GM19023 (cell line): ENCODE data around the gene CIROP.

Experiments
- ATAC-seq: cut with Tn5 transposase; IDR thresholded peaks from one replicate; pipeline ENCODE4 v1.9.1; 2021; ENCODE audit warnings: mild to moderate bottlenecking, moderate library complexity; ENCODE audit not compliant: unreplicated experiment

Gene CIROP

DNA sequence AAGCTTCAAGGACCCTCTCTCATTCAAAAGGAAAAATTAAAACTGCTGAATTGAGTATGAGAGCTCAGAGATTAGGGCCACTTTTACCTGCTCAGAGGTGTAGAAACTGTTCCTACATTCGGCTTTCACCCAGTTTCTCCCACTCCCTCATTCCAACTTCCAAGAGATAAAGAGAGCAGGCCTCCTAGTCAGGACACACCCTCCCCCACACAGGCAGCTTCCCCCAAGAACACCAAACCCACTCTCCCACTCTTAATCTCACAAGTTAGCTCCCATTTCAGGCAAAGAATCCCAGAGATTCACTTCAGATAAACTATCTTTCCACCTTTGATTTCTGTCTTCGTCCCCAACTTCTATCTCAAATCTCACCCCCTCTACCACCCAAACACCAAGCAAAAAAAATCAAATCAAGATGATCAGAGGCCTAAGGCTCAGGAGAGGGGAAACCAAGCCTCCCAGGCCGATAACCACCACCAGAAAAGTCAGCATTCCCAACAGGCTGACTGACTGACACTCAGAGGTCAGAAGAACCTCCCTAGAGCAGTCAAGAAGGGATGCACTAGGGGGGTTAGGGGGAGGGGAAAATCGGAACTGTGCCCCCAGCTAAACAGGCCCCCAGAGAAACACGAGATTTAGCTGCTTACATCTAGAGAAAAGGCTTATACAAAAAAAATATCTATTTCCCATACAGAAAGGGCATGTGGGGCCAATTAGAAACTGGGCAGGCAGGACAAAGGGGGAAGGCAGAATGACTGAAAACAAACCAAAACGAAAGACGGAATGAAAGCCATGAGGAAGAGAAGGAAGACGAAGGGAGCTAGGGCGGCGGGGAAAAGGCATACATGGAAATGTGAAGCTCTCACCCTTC lies 34.3 kb downstream of the CIROP start:
- no peak for ATAC-seq

DNA sequence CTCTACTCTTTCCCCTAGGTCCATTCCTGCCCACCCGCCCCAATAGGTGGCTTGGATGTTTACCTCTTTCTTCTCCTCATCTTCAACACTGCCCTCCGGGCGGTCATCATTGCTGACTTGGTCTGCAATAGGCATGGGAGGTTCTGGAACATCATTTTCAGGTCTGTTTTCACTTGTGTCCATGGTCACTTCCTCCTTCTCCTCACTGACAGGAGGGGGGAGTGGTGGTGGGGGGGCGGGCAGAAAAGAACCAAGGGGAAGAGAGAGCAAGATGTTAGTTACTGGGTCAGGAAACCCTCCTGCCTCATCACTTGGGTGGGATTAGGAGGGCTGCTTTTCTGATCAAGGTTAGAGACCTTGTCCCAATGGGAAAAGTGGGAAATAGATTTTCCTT lies 35.4 kb downstream of the CIROP start:
- no peak for ATAC-seq

DNA sequence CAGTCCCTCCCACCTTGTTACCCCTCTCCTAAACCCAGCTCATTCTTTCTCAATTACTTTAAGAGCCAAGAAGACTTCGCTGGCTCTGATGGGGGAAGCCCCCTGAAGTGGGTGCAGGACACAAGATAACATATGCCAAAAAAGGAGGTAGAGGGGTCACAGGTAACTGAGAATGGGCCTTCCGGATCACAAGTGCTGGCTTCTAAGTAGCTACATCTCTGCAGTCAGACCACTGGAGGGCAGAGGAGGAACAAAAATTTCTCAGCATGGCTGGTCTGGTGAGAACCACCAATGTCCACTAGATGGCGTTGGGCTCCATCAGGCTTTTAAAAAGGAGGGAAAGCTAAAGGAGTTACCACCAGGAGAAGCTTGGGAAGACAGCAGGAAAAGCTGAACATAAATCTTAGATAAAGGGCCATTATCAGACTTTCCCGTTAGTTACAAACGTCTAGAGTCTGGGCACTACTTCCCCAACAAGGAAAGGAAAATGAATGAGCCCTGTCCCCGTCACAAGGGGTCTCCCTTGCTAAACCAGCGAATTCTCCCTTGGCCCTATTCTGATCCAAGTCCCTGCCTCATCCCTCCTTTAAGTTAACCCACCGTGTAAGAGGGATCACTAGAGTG lies 35.9 kb downstream of the CIROP start:
- peak; percentile 66 for ATAC-seq

DNA sequence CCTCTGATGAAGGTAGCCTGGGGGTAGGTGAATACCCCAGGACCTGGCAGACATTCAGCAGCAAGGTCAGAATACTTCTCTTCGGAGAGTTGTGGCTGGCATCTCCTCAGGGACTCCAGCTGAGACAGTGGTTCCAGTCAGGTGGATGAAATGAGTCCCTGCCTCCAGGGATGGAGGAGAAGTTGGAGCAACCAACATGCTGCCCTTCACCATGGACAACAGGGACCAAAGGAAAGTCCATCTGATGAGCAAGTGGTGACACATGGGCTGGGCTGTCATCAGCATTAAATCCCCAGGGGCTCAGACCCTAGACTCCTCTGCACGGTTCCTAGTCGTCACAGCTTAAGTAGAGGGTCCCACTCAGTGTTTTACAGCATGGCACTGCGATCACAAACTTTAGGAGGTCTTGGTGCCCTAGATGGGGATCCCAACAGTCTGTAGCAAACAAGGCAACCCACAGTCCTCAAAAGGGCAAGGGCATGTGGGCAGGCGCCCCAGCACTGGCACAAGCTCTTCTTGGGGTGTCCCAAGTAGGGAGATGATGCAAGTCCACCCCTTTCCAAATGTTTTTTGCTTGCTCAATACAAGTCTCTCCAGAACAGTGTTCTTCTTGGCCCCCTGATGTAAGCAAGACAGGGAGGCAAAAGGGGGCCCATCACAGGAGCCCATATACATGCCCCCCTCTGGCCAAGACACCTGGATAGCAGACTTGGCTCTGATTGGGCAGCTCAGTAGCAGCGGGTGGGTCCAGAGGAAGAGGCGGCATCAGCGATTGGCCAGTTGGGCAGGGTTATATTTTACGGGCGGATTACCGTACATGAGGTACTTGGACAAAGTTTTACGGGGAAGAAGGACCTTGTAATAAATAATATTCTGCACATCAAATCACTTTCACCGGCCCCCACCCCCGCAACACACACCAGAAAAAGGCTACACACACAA lies 36.7 kb downstream of the CIROP start:
- no peak for ATAC-seq

DNA sequence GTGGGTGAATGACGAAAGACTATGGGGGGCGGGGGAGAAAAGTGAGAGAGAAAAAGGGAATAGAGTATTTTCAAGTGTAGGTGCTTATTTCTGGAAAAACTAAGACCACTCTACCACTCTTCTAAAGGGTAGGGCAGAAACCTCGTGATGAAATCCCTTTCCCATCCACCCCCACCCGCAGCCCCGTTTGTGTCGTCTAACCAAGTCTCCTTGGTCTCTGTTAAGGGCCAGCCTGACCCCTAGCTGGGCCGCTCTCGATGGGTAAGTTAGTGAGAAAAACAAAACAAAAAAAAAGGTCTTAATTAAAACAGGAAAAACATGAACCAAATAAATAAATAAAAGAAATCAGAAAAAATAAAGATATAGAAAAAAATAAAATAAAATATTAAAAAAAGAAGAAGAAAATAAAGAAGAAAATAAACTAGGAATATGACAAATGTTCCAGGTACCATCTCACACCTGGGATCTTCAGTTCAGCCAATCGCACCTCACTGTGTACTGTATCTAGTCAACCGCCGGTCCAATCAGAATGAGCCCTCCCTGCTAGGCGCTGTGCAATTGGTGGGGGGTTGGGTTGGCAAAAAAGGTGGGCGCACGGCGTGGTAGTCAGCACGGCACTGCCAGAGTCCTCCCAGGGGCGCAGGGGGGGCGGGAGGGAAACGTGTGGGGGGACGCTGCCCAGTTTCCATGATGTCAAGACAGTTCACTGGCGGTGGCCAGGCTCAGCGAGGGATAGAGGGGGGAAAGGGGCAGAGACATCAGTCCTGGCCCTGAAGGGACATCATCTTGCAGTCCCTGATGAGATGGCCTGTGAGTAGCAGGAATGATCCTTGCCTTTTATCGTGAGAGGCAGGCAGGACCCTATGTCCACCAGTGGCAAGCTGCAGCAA lies 37.7 kb downstream of the CIROP start:
- no peak for ATAC-seq

DNA sequence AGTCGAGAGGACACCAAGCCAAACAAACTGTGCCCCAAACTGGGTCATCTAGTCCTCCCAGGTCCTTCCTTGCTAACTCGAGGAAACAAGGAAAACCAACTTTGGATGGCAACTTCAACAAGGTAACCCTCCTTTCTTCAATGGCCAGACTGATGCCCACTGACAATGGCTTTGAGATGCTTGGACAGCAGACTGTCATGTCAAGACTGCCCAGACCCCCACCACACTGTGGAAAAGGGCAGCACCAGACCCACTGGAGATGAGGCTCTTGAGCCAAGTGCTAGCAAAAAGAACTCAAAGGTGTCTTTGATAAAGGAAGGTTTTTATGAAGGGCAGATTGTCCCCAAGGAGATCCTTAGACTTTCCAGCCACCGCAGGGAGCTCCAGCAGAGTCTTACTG lies 38.4 kb downstream of the CIROP start:
- no peak for ATAC-seq

GRCh38 chr14:23063601-23064000 lies 41.2 kb downstream of the CIROP start:
- no peak for ATAC-seq

GRCh38 chr14:23062002-23062401 lies 42.8 kb downstream of the CIROP start:
- ATAC-seq: no peak

DNA sequence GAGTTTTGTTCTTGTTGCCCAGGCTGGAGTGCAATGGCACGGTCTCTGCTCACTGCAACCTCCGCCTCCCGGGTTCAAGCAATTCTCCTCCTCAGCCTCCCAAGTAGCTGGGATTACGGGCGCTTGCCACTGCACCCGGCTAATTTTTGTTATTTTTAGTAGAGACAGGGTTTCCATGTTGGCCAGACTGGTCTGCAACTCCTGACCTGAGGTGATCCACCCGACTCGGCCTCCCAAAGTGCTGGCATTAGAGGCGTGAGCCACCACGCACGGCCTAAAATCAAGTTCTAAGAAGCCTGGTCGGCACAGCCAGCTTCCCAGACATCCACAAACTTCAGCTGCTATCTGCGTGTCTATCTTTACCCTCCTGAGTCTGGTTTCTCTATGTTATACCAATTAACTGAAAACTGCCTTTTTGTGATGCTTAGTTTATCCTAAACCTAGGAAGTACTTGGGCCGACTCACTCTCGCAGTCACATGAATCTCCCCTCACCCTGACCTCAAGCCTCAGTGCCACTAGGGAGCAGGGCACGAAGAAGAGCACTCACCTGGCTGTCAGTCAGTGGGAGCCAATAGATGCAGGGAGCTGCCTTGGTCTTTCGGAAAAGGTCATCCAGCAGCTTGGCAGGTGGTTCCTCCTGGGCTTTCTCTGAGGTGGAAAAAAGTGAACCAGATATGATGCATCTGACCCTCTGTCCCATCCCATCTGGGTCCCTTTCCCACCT lies 44.1 kb downstream of the CIROP start:
- no peak for ATAC-seq

- ATAC-seq: no peak
These were observed 45.9 kb downstream of the CIROP start for GRCh38 chr14:23058654-23059504.

- ATAC-seq: peak; percentile 60
These were observed 46.8 kb downstream of the CIROP start for GRCh38 chr14:23057757-23058653.

DNA sequence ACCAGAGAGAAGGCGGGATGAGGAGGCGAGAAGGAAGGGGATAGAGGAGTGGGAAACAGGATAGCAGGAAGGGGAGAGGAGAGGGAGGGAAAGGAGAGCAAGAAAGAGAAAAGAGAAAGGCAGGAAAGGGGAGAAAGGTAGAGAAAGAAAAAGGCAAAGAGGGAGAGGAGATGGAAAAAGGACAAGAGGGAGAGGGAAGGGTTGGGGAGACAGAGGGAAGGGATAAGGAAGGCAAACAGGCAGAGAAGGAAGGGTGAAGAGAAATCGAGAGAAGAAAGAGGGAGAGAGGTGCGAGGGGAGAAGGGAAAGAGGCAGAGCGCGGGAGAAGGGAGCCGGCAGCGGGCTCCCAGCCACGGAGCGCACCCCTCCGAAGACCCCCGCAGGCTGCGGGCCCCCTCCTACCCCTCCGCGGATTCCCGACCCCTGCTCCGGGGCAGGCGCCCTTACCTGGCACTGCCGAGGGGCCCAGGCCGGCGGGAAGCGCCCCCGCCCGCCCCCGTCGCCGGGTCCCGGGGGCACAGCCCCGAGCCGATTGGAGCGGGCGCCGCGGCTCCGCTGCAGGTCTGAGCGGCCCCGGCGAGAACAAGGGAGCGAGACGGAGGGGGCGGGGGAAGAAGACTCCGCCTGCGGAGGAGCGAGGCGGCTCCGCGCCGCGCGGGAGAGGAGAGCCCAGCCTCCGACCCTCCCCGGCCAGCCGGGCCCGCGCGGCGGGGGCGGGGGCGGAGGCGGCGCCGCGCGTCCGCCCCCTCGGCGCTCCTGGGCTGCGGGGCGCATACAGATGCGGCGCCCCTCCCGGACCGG lies 47.6 kb downstream of the CIROP start, which contains the start of gene CDH24:
TSS of gene CDH24 (minus strand) at position 565 of the 801 bp plus-strand sequence. CDS start 1,787 bp downstream, outside the sequence.
- peak; percentile 44 for ATAC-seq

DNA sequence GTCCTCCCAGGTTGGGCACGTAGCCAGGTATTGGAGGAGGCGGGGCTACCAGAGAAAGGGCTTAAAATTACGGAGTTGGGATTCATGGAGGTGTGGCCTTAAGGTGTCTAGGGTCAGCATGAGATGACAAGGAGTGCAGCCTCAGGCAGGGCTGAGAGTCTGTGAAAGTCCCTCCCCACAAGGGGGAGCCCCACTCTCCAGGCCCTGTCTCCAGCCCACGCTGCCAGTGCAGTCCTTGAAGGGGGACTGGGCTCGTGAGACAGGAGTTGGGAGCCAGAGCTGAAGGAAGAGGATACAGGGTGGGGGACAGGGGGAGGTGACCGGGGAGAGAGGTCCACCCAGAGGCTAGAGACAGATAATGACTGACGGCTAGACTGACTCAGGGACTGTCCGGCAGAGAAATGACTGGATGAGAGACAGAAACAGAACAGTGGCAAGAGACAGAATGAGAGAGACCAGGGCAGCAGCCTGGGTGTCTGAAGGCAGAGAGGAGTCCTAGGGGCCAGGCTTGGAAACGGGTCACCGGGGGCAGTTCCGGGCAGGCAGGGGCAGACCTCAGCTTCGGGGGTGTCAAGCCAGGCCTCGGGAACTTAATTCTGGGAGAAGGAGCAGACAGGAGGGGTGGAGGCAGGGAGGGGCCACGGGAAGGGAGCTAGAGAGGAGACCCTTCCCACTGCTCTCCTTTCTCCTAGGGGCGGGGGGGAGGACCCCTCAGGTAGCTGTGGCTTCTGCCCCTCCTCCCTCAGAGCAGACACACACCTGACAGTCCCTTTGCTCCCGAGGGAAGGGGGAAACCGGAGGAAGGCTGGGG lies 48.4 kb downstream of the CIROP start:
- peak; percentile 69 for ATAC-seq

GRCh38 chr14:23055621-23056144 lies 49.1 kb downstream of the CIROP start:
- no peak for ATAC-seq

DNA sequence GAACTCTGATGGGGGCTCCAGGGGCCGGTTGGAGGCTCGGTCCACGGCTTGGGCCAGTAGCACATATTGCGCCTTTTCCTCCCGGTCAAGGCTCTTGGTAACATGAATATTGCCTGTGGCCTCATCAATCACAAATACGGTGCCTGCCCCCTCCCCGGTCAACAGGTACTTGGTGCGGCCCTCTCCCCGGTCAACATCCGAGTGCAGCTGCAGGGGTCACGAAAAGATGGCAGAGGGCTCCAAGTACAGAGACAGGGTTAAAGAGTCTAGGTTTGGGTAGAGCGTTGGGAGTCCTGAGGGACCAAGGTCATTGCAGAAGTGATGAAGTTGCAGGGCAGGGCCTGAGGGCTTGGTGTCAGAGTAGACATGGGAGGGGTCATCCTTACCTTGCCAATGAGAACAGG lies 49.6 kb downstream of the CIROP start:
- no peak for ATAC-seq
